Lung (tissue), 12 donors: Measurements from ENCODE around the gene FBXO2. TPM values are rescaled to one million over a fixed set of nuclear protein-coding genes. Genes with fewer than 3 reads are reported as not detected.

Experiments used
- ATAC-seq: fragments of 200-7000 bp; cut with Tn5 transposase; one replicate; pipeline ENCODE4 v1.9.1; 2020; ENCODE audit warnings: moderate number of reproducible peaks; ENCODE audit not compliant: insufficient read depth, low FRiP score
- DNase-seq, 3 donors: peaks; one replicate each; pipeline ENCODE4 v3.0.0-alpha.2; 2013 to 2017
- H3K27ac ChIP-seq, 2 donors: one replicate each; pipeline ENCODE4 v1.5.1; 2013; ENCODE audit warnings: mild to moderate bottlenecking in 2 of 2, moderate library complexity in 2 of 2, control low read depth in 1 of 2, inconsistent platforms in 1 of 2, low read depth in 1 of 2, low read length in 1 of 2
- H3K27me3 ChIP-seq, 3 donors: one replicate each; pipeline ENCODE4 v1.5.1; 2013; ENCODE audit warnings: low read length in 2 of 3; ENCODE audit not compliant: control insufficient read depth in 3 of 3, insufficient read depth in 3 of 3
- H3K36me3 ChIP-seq, 4 donors: one replicate each; pipeline ENCODE4 v1.5.1; 2013; ENCODE audit warnings: low read length in 4 of 4, mild to moderate bottlenecking in 1 of 4, moderate library complexity in 1 of 4; ENCODE audit not compliant: control insufficient read depth in 4 of 4, insufficient read depth in 4 of 4
- H3K4me1 ChIP-seq, 5 donors: one replicate each; pipeline ENCODE4 v1.5.1; 2013; ENCODE audit warnings: low read length in 5 of 5, mild to moderate bottlenecking in 2 of 5, moderate library complexity in 1 of 5; ENCODE audit not compliant: control insufficient read depth in 5 of 5, insufficient read depth in 5 of 5
- H3K4me3 ChIP-seq: one replicate; pipeline ENCODE4 v1.5.1; 2013; ENCODE audit warnings: mild to moderate bottlenecking, control low read depth, moderate library complexity
- H3K9ac ChIP-seq, 2 donors: one replicate each; pipeline ENCODE4 v1.5.1; 2013; ENCODE audit warnings: low read length in 2 of 2, control low read depth in 1 of 2; ENCODE audit not compliant: insufficient read depth in 1 of 2
- H3K9me3 ChIP-seq, 4 donors: one replicate each; pipeline ENCODE4 v1.5.1; 2013; ENCODE audit warnings: low read length in 3 of 4, mild to moderate bottlenecking in 1 of 4, moderate library complexity in 1 of 4; ENCODE audit not compliant: control insufficient read depth in 4 of 4, insufficient read depth in 3 of 4
- CTCF ChIP-seq: IDR thresholded peaks from 2 replicates; pipeline ENCODE4 v1.5.1; 2012; ENCODE audit warnings: mild to moderate bottlenecking; ENCODE audit errors: control extremely low read depth, extremely low read depth
- WGBS, 2 donors: extraction: QIAGEN DNeasy Blood & Tissue Kit; methylation state at CpG; one replicate each; pipeline ENCODE4 v1.1.7; 2013; 5-methylcytosine and 5-hydroxymethylcytosine counted together
- polyA plus RNA-seq, 2 donors: library from polyadenylated mRNA; stranded (reverse); fragments of 200-250 nt; gene quantifications; one replicate each; pipeline ENCODE4 v1.2.1, GENCODE V29; 2013
- total RNA-seq, 2 donors: library from RNA; depleted of rRNA in 1 of 2; stranded (reverse); fragments of >200 nt in 1 of 2; gene quantifications; one replicate each; pipeline ENCODE4 v1.2.1, GENCODE V29; 2014 to 2021
- donor health status: control.
- donor health status: control.
- donor health status: Bipolar disorder and iron deficiency.
- donor health status: healthy.
- donor health status: DM: yes; HTN: yes; CAD: no.

FBXO2 gene
- total and polyA plus RNA-seq, 4 donors, result 0.20 to 12.5 (median 10.1) TPM

GRCh38 chr1:11676386-11677103 lies 22.3 kb upstream of the FBXO2 start:
- DNase-seq (no peak), ATAC-seq (no peak)
- Histone ChIP-seq H3K27ac (no peak overlapping the region), H3K9me3 (no peaks in the 10 kb centered on the region), H3K9ac (no peak overlapping the region), H3K4me3 (no peak overlapping the region), H3K4me1 (peaks cover 0 to 7% (median 6%) of the 10 kb centered on the region in 5 donors), H3K36me3 (peaks cover 3 to 44% (median 18%) of the 10 kb centered on the region in 4 donors), H3K27me3 (no peaks in the 10 kb centered on the region)
- WGBS, 2 donors, result 86 to 87% methylated on average over 10 of the region's 10 CpGs
- TF ChIP-seq CTCF, result no peak

- WGBS, 2 donors, result 90 to 95% methylated on average over 10 of the region's 10 CpGs
Observed at GRCh38 chr1:11675325-11675724, 21.1 kb upstream of the FBXO2 start.

GRCh38 chr1:11674488-11674887 lies 20.3 kb upstream of the FBXO2 start:
- TF ChIP-seq CTCF, result no peak
- H3K27me3 ChIP-seq, result no peaks in the 10 kb centered on the region
- H3K9ac ChIP-seq, result no peak overlapping the region
- 98 to 99% methylated on average over 14 of the region's 14 CpGs for WGBS, 2 donors
- H3K27ac ChIP-seq, result no peak overlapping the region
- peaks cover 3 to 50% (median 19%) of the 10 kb centered on the region in 4 donors for H3K36me3 ChIP-seq
- ATAC-seq (no peak), DNase-seq (no peak)
- H3K4me3 ChIP-seq, result no peak overlapping the region
- peaks cover 0 to 9% (median 0%) of the 10 kb centered on the region in 5 donors for H3K4me1 ChIP-seq
- H3K9me3 ChIP-seq, result no peaks in the 10 kb centered on the region

More at GRCh38 chr1:11675325-11675724, 21.1 kb upstream of the FBXO2 start:
- Histone ChIP-seq H3K9ac (no peak overlapping the region), H3K4me1 (peaks cover 0 to 8% (median 3%) of the 10 kb centered on the region in 5 donors), H3K27ac (no peak overlapping the region), H3K9me3 (no peaks in the 10 kb centered on the region), H3K27me3 (no peaks in the 10 kb centered on the region), H3K4me3 (no peak overlapping the region), H3K36me3 (peaks cover 3 to 48% (median 19%) of the 10 kb centered on the region in 4 donors)
- ATAC-seq (no peak), DNase-seq (no peak)
- TF ChIP-seq CTCF, result no peak
